Gastroesophageal sphincter (tissue), 3 donors: Measurements from ENCODE around the gene ZDHHC20.

Source experiments
- CTCF ChIP-seq, 4 experiments: fragments of 200-600 bp in 2 of 4; fragments of 450-650 bp in 2 of 4; sonication (generic) in 1 of 4; IDR thresholded peaks; one replicate each; pipeline ENCODE4 v1.5.1; 2017 to 2019; ENCODE audit warnings: antibody characterized with exemption in 4 of 4, mild to moderate bottlenecking in 2 of 4, moderate library complexity in 2 of 4
- EP300 ChIP-seq: sonication (generic); formaldehyde crosslinking; IDR thresholded peaks from one replicate; pipeline ENCODE4 v1.6.1; 2017; ENCODE audit warnings: antibody characterized with exemption, mild to moderate bottlenecking
- POLR2A ChIP-seq, 2 donors: fragments of 450-650 bp; IDR thresholded peaks; one replicate each; pipeline ENCODE4 v1.6.1; 2017; ENCODE audit warnings: antibody characterized with exemption in 2 of 2, mild to moderate bottlenecking in 2 of 2, moderate library complexity in 1 of 2
- POLR2AphosphoS5 ChIP-seq: sonication (generic); formaldehyde crosslinking; IDR thresholded peaks from one replicate; pipeline ENCODE4 v1.6.1; 2017; ENCODE audit warnings: antibody characterized with exemption

GRCh38 chr13:21365574-21365973 lies 93.5 kb downstream of the ZDHHC20 start:
- TF ChIP-seq CTCF (IDR thresholded peaks at IDR 0.05) (no peak), POLR2A (IDR thresholded peaks at IDR 0.05) (no peak), POLR2AphosphoS5 (no peak), EP300 (no peak)
